ENCODE results near the gene BICDL2.
A peak's percentile ranks its signal among the peaks of the same experiment; 100 is the strongest.

BICDL2 gene

GRCh38 chr16:3020604-3021448, 15.9 kb downstream of the BICDL2 start (continued):
- TF ChIP-seq TSHZ1 (tag by site-specific recombination; IDR thresholded peaks at IDR 0.05; ENCODE audit: borderline replicate concordance) = peak; percentile 36; the same call in 1 of the 2 replicates
- TF ChIP-seq ZNF629 (tag by site-specific recombination; IDR thresholded peaks at IDR 0.05) = peak; percentile 96
- TF ChIP-seq ZNF140 (tag by site-specific recombination; IDR thresholded peaks at IDR 0.05) = no peak
- no peak for TF ChIP-seq MYNN (tag by site-specific recombination; IDR thresholded peaks at IDR 0.05; ENCODE audit: borderline replicate concordance)
- peak; percentile 69 for TF ChIP-seq ZNF341 (tag by site-specific recombination; IDR thresholded peaks at IDR 0.05; ENCODE audit: low read depth)
- TF ChIP-seq PRDM4 (tag by site-specific recombination; IDR thresholded peaks at IDR 0.05) = peak; percentile 71
- peak; percentile 74; the same call in 1 of the 2 replicates for TF ChIP-seq ZNF76 (tag by site-specific recombination; IDR thresholded peaks at IDR 0.05; ENCODE audit: borderline replicate concordance, low read depth)
- no peak for TF ChIP-seq REPIN1 (tag by site-specific recombination; IDR thresholded peaks at IDR 0.05; ENCODE audit: low read depth)
- no peak for TF ChIP-seq ZNF776 (tag by site-specific recombination; IDR thresholded peaks at IDR 0.05; ENCODE audit: borderline replicate concordance)
- peak; percentile 97 for TF ChIP-seq ZBTB10 (tag by site-specific recombination; IDR thresholded peaks at IDR 0.05)
- TF ChIP-seq ZXDB (tag by site-specific recombination; IDR thresholded peaks at IDR 0.05) = peak; percentile 90
- TF ChIP-seq INSM2 (tag by site-specific recombination; IDR thresholded peaks at IDR 0.05) = peak; percentile 89
- TF ChIP-seq BCL11B (tag by site-specific recombination; IDR thresholded peaks at IDR 0.05; ENCODE audit: low read depth) = peak; percentile 90
- peak; percentile 96 for TF ChIP-seq SP7 (tag by site-specific recombination; IDR thresholded peaks at IDR 0.05)
- TF ChIP-seq ZBTB8A (tag by site-specific recombination; IDR thresholded peaks at IDR 0.05) = peak; percentile 78
- TF ChIP-seq KLF10 (tag by site-specific recombination; IDR thresholded peaks at IDR 0.05) = peak; percentile 94
- 0 out of 2 replicates have a peak, but pooled peaks have one; percentile 27 for TF ChIP-seq ZNF645 (tag by site-specific recombination; IDR thresholded peaks at IDR 0.05)
- peak; percentile 85 for TF ChIP-seq ZBTB1 (tag by site-specific recombination; IDR thresholded peaks at IDR 0.05)
- peak; percentile 32 for TF ChIP-seq ZBTB17 (tag by site-specific recombination; IDR thresholded peaks at IDR 0.05)
- peak; percentile 99 for TF ChIP-seq KLF17 (tag by site-specific recombination; IDR thresholded peaks at IDR 0.05)
- no peak for TF ChIP-seq ZNF280C (tag by site-specific recombination; IDR thresholded peaks at IDR 0.05)

All from HEK293 (cell line).